ENCODE data around the gene GREB1.

DNA sequence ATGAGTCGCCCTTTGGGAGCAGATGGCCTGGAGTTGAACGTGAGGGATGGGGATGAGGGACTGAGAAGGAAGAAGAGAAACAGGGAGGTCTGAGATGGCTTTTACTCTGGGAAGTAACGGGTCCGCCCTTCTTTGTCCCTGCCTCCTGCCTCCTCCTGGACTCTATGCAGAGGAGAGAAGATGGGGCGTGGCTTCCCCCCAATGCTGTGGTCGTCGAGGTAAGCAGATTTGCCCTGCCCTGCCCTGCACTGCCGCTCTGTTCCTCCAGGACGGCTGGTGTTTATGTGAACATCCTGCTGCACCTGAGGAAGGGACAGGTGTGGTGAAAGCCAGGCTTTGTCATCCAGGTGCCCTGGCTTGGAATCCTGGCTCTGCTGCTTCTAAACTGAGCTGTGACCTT, 149.6 kb downstream of the GREB1 start:
- TF ChIP-seq, protein P1, sequence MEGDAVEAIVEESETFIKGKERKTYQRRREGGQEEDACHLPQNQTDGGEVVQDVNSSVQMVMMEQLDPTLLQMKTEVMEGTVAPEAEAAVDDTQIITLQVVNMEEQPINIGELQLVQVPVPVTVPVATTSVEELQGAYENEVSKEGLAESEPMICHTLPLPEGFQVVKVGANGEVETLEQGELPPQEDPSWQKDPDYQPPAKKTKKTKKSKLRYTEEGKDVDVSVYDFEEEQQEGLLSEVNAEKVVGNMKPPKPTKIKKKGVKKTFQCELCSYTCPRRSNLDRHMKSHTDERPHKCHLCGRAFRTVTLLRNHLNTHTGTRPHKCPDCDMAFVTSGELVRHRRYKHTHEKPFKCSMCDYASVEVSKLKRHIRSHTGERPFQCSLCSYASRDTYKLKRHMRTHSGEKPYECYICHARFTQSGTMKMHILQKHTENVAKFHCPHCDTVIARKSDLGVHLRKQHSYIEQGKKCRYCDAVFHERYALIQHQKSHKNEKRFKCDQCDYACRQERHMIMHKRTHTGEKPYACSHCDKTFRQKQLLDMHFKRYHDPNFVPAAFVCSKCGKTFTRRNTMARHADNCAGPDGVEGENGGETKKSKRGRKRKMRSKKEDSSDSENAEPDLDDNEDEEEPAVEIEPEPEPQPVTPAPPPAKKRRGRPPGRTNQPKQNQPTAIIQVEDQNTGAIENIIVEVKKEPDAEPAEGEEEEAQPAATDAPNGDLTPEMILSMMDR (IDR thresholded peaks at IDR 0.05; ENCODE audit: poor library complexity, severe bottlenecking): no peak
- TF ChIP-seq TAF1 (IDR thresholded peaks at IDR 0.05; ENCODE audit: low read depth) (no peak), EZH2 (IDR thresholded peaks at IDR 0.05; ENCODE audit: borderline replicate concordance, insufficient read depth, low read length, poor library complexity, severe bottlenecking) (no peak), MXI1 (conservative IDR thresholded peaks at IDR 0.05; ENCODE audit: poor library complexity, severe bottlenecking) (no peak), RAD21 (conservative IDR thresholded peaks at IDR 0.05) (no peak), POLR2AphosphoS5 (IDR thresholded peaks at IDR 0.05) (no peak)
- TF ChIP-seq, protein P2, sequence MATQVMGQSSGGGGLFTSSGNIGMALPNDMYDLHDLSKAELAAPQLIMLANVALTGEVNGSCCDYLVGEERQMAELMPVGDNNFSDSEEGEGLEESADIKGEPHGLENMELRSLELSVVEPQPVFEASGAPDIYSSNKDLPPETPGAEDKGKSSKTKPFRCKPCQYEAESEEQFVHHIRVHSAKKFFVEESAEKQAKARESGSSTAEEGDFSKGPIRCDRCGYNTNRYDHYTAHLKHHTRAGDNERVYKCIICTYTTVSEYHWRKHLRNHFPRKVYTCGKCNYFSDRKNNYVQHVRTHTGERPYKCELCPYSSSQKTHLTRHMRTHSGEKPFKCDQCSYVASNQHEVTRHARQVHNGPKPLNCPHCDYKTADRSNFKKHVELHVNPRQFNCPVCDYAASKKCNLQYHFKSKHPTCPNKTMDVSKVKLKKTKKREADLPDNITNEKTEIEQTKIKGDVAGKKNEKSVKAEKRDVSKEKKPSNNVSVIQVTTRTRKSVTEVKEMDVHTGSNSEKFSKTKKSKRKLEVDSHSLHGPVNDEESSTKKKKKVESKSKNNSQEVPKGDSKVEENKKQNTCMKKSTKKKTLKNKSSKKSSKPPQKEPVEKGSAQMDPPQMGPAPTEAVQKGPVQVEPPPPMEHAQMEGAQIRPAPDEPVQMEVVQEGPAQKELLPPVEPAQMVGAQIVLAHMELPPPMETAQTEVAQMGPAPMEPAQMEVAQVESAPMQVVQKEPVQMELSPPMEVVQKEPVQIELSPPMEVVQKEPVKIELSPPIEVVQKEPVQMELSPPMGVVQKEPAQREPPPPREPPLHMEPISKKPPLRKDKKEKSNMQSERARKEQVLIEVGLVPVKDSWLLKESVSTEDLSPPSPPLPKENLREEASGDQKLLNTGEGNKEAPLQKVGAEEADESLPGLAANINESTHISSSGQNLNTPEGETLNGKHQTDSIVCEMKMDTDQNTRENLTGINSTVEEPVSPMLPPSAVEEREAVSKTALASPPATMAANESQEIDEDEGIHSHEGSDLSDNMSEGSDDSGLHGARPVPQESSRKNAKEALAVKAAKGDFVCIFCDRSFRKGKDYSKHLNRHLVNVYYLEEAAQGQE (IDR thresholded peaks at IDR 0.05; ENCODE audit: borderline replicate concordance): no peak

Measured in neural cell (in vitro differentiated cells).